NT2/D1 (cell line): Measurements from ENCODE around the gene PRDX1.

Experiments
- SUZ12 ChIP-seq: IDR thresholded peaks from 2 replicates; pipeline ENCODE4 v1.6.1; 2011; ENCODE audit not compliant: insufficient read length, insufficient read depth; ENCODE audit errors: extremely low read depth
- YY1 ChIP-seq: IDR thresholded peaks from 2 replicates; pipeline ENCODE4 v1.6.1; 2011; ENCODE audit not compliant: insufficient read length, insufficient read depth
- ZNF274 ChIP-seq: IDR thresholded peaks from 2 replicates; pipeline ENCODE4 v1.6.1; 2011; ENCODE audit warnings: mild to moderate bottlenecking, low read depth, low read length

GRCh38 chr1:45512641-45513054 lies 9.0 kb downstream of the PRDX1 start:
- TF ChIP-seq YY1: no peak
- no peak for TF ChIP-seq ZNF274
- no peak for TF ChIP-seq SUZ12
